ENCODE results near the gene GAS2.

Gene GAS2

GRCh38 chr11:22846726-22847125, 180.3 kb downstream of the GAS2 start:
- TF ChIP-seq REPIN1 (tag by site-specific recombination; IDR thresholded peaks at IDR 0.05; ENCODE audit: low read depth) (no peak), ZNF19 (tag by site-specific recombination; IDR thresholded peaks at IDR 0.05; ENCODE audit: low read depth) (no peak), ZNF416 (tag by site-specific recombination; IDR thresholded peaks at IDR 0.05) (no peak), ZNF391 (tag by site-specific recombination; IDR thresholded peaks at IDR 0.05; ENCODE audit: borderline replicate concordance, low read depth) (no peak), ZNF747 (tag by site-specific recombination; IDR thresholded peaks at IDR 0.05) (no peak), ZNF629 (tag by site-specific recombination; IDR thresholded peaks at IDR 0.05) (no peak), SP7 (tag by site-specific recombination; IDR thresholded peaks at IDR 0.05) (no peak), ZNF335 (tag by site-specific recombination; conservative IDR thresholded peaks at IDR 0.05) (no peak), ZNF596 (tag by site-specific recombination; IDR thresholded peaks at IDR 0.05) (no peak), ZIC2 (tag by site-specific recombination; IDR thresholded peaks at IDR 0.05) (no peak), ZNF558 (tag by site-specific recombination; IDR thresholded peaks at IDR 0.05) (no peak), ZNF24 (tag by site-specific recombination; IDR thresholded peaks at IDR 0.05) (no peak), SALL2 (tag by site-specific recombination; IDR thresholded peaks at IDR 0.05; ENCODE audit: borderline replicate concordance) (no peak), ZNF473 (tag by site-specific recombination; IDR thresholded peaks at IDR 0.05) (no peak), ZEB2 (tag by site-specific recombination; IDR thresholded peaks at IDR 0.05) (no peak), ZNF350 (tag by site-specific recombination; IDR thresholded peaks at IDR 0.05) (no peak), PRDM4 (tag by site-specific recombination; IDR thresholded peaks at IDR 0.05) (no peak)
- Histone ChIP-seq H3K9me3 (ENCODE audit: control insufficient read depth, insufficient read depth, low read depth, low read length) (no peaks in the 10 kb centered on the region), H3K4me3 (ENCODE audit: low read depth, low read length) (no peak overlapping the region), H3K4me1 (ENCODE audit: control insufficient read depth, insufficient read depth, low read length) (no peaks in the 10 kb centered on the region), H3K36me3 (ENCODE audit: control insufficient read depth in 2 of 2, insufficient read depth in 1 of 2, low read length in 2 of 2) (no peaks in the 10 kb centered on the region), H3K27ac (ENCODE audit: extremely low read depth, low read depth, low read length) (no peak overlapping the region)
- CTCF ChIA-PET: interaction anchor here (0.6 to 1.1 kb wide), 2 partner anchors 12 to 17 kb away, joined by 3 to 4 read pairs; no protein-coding TSS in a partner anchor
- POLR2A ChIA-PET: no interaction called here

DNA sequence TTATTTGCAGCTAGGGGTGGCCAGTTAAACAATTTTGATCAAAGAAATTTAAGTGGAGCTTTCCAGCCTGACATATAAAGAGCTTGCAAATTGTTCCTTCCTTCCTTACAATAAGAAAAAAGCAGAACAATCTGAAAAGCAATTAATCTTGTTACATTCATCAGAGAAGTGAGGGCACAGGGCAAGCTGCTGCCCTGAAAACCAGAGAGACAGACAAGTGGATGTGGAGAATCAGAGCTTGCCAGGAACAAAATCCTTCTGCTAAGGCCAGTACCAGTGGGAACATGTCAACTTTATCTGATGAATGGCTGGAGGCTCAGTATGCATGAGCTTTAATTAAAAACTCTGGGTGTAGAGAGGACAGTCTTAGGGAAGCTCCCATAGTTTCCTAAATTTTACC, 185.1 kb downstream of the GAS2 start:
- no peaks in the 10 kb centered on the region for H3K36me3 ChIP-seq (ENCODE audit: control insufficient read depth in 2 of 2, insufficient read depth in 1 of 2, low read length in 2 of 2)
- TF ChIP-seq ZNF837 (tag by site-specific recombination; IDR thresholded peaks at IDR 0.05): no peak
- CTCF ChIA-PET: interaction anchor here (0.9 to 3.4 kb wide), 2 partner anchors 24 to 69 kb away, joined by 4 to 10 read pairs; no protein-coding TSS in a partner anchor
- no peaks in the 10 kb centered on the region for H3K4me1 ChIP-seq (ENCODE audit: control insufficient read depth, insufficient read depth, low read length)
- no peak overlapping the region for H3K4me3 ChIP-seq (ENCODE audit: low read depth, low read length)
- H3K27ac ChIP-seq (ENCODE audit: extremely low read depth, low read depth, low read length): no peak overlapping the region
- POLR2A ChIA-PET: no interaction called here
- no peaks in the 10 kb centered on the region for H3K9me3 ChIP-seq (ENCODE audit: control insufficient read depth, insufficient read depth, low read depth, low read length)

- Histone ChIP-seq H3K9me3 (ENCODE audit: control insufficient read depth, insufficient read depth, low read depth, low read length) (no peaks in the 10 kb centered on the region), H3K36me3 (ENCODE audit: control insufficient read depth in 2 of 2, insufficient read depth in 1 of 2, low read length in 2 of 2) (no peaks in the 10 kb centered on the region), H3K4me1 (ENCODE audit: control insufficient read depth, insufficient read depth, low read length) (no peaks in the 10 kb centered on the region), H3K4me3 (ENCODE audit: low read depth, low read length) (no peak overlapping the region), H3K27ac (ENCODE audit: extremely low read depth, low read depth, low read length) (no peak overlapping the region)
- POLR2A ChIA-PET: no interaction called here
- CTCF ChIA-PET: interaction anchor here (3.5 kb wide), 1 partner anchor 16 kb away, joined by 19 read pairs; no protein-coding TSS in a partner anchor
- no peak for TF ChIP-seq GLI4 (tag by site-specific recombination; IDR thresholded peaks at IDR 0.05)
- no peak for TF ChIP-seq TRIM28 (IDR thresholded peaks at IDR 0.05; ENCODE audit: borderline replicate concordance, low read length)
- no peak for TF ChIP-seq ZXDB (tag by site-specific recombination; IDR thresholded peaks at IDR 0.05)
- TF ChIP-seq GLIS2 (tag by site-specific recombination; IDR thresholded peaks at IDR 0.05): no peak
- no peak for TF ChIP-seq ZNF324 (tag by site-specific recombination; IDR thresholded peaks at IDR 0.05)
Observed at GRCh38 chr11:22859756-22860155, 193.3 kb downstream of the GAS2 start.
